ENCODE measurements around the gene TANC1.

DNA sequence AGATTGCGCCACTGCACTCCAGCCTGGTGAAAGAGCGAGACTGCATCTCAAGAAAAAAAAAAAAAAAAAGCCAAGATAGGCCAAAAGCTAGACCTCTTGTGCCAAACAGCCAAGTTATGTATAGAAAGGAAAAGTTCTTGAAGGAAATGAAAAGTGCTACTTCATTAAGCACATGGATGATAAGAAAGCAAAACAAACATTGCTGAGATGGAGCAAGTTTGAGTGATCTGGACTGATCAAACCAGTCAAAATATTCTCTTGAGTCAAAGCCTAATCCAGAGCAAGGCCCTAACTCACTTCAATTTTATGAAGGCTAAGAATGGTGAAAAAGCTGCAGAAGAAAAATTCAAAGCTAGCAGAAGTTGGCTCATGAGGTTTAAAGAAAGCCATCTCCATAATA is 28.1 kb upstream of the TANC1 start:
- TF ChIP-seq, protein P1, sequence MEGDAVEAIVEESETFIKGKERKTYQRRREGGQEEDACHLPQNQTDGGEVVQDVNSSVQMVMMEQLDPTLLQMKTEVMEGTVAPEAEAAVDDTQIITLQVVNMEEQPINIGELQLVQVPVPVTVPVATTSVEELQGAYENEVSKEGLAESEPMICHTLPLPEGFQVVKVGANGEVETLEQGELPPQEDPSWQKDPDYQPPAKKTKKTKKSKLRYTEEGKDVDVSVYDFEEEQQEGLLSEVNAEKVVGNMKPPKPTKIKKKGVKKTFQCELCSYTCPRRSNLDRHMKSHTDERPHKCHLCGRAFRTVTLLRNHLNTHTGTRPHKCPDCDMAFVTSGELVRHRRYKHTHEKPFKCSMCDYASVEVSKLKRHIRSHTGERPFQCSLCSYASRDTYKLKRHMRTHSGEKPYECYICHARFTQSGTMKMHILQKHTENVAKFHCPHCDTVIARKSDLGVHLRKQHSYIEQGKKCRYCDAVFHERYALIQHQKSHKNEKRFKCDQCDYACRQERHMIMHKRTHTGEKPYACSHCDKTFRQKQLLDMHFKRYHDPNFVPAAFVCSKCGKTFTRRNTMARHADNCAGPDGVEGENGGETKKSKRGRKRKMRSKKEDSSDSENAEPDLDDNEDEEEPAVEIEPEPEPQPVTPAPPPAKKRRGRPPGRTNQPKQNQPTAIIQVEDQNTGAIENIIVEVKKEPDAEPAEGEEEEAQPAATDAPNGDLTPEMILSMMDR (optimal IDR thresholded peaks at IDR 0.05 in 1 of 3, IDR thresholded peaks at IDR 0.05 in 1 of 3, conservative IDR thresholded peaks at IDR 0.05 in 1 of 3; ENCODE audit: extremely low read depth in 1 of 3, insufficient read depth in 2 of 3, low read length in 3 of 3) = no peak
- no peak for TF ChIP-seq EZH2 (IDR thresholded peaks at IDR 0.05; ENCODE audit: low read length)
